SIG-M5 treated with dmso at 0.1 percent for 504 hours (cell line): ENCODE measurements around the gene BNC2.

Source experiments
- DNase-seq: peaks from one replicate; lab custom pipeline; 2025; ENCODE audit not compliant: unreplicated experiment; lab: John Stamatoyannopoulos, UW

Gene BNC2

DNA sequence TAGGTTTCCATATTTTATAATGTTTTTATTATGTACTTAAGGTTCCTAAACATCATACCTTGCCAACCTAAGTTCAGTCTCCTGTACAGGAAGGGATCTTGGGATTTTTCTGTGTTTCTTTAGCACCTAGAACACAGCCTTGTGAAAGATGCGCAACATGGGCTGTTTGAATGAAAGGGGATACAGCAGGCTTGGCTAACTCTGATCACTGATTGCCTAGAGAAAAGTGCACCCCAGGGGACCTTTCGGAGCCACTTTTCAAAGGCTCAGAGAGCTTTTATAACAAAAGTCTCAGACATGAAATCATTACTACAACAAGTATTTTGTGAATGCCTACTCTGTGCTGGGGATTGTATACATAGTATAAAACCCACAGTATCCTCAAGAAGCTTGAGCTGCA lies 261.6 kb downstream of the BNC2 start:
- DNase-seq, result no peak

DNA sequence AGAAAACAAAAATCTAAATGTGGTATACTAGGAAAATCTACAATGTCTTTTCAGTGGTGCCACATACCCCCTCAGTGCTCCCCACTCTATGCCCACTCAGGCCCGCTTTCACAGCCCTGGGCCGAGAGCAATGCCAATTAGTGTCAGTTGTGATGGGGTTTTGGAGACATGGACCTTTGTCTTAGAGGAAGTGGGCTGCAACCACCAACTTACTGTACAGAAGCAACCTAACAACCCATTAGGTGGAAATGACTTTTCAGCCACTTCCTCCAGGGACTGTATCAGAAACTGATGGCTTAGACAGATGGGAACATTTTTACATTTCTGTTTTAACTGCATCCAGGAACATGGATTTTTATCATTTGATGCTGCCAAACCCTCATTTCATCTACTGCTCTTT lies 268.0 kb downstream of the BNC2 start:
- DNase-seq, result no peak

DNA sequence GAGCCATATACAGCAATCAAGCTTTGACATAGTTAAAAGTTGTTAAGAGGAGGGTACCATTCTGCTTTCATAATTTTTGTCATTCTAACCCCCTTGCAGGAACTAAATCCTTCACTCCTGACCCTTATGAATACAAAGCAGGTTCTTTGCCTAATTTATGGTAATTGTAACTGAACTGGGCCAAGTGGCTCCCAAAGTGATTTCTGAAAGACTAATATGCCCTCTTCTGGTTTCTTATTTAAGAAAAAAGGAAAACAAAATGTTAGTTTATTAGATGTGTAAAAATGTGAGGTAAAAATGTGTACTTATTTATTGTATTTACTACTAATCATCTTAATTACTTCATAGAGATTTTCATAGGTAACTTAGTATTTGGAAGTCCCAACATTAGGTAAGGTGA lies 268.5 kb downstream of the BNC2 start:
- DNase-seq, result no peak

DNA sequence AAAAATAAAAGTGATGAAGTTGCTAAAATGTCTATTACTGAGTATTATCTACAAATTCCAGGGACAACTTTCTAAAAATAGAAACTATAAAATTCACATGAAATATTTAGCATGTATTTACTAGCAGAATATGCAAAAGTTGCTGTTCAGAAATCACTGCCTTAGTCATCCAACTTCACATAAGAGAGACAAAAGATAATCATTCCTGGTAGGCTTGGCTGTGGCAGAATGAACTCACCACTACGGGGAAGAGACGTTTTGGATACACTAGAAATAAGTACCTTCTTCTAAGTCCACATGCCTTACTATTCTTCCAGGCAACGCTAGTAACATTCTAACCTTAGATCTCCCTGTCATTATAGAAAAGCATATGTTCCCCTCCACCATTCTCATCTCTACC lies 272.2 kb downstream of the BNC2 start:
- no peak for DNase-seq

DNA sequence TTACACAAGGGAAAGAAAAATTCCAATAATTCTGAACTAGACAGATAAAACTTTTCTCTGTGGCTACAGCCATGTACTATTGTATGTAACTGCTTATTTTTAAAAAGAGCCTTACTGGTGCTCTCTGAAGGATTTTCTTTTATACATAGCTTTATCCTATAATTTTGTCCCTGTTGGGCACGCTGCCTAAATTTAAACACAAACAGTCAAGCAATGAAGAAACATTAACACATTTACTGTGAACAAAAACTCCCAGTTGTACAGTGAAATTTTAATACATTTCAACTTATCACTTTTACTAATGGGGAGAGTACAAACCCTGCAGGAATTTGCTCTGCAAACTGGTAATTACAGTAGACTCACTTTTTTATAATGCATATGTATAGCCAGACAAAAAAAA lies 273.3 kb downstream of the BNC2 start:
- no peak for DNase-seq

DNA sequence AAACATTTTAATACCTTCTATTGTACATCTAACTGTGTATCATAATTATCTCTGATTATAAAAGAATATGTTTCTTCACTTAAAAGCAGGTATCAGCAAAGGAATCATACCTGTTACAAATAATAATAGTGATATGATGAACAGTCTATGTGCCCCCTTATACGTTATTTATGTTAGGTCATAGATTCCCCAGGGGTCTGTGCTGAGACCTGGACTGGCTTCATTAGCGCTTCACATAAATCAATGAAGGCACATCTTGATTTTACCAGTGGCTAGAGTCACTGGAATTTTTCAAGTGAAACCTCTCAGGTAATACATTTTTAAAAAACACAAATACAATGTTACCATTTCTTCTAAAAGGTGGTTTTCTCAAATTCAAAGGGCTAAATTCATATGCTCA lies 275.2 kb downstream of the BNC2 start:
- no peak for DNase-seq

DNA sequence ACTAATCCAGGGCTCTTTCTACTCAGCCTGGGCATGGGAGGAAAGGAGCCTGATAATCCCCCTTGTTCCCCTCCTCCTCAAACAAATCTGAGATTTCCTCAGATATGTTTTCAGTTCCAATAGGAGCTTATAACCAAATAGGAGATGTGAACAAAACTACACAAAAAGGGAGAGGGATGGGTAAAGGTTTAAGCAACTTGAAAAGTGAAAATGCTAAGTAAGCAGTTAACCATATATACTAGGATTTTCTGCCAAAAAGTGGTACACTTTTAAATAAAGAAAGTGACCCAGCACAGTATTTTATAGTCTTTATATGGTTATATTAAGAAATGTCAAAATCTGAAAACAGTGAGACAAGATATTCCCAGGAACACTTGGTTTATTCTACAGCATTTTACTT lies 275.7 kb downstream of the BNC2 start:
- DNase-seq, result no peak

GRCh38 chr9:16593746-16594145 lies 276.7 kb downstream of the BNC2 start:
- DNase-seq, result no peak

DNA sequence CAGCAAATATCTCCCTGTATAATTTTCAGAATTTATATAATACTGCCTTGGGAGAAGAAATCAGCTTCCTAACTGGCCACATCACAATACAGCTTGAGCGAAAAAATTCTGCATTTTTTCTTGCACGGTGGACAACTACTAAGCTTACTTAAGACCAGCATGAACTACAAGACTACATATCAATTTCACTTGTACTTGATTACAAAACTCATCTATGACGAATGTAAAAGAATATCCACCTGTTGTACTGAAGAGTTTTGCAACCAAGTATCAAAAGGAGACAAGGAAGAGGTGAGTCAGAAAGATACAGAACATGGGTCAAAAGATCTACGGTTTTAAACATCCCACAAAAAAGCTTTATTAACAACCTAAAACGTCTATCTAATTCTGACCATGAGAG lies 279.4 kb downstream of the BNC2 start:
- no peak for DNase-seq

DNA sequence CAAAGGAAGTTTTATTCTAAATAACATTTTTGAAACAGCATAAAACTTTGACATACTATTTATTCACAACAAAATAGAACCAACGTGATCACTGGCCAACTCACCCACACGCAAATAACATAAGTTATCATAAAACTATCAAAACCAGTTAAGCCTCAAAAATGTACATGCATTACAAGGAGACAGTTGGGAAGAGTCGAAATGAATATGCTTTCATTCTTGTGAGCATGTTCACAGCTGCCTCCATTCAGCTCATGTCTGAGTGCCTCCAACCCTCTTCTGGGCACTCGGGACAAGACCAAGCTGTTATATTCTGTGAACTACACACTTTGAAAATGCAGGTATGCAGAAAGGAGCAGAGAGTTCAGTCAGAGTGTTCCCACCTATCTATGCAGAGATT lies 284.9 kb downstream of the BNC2 start:
- no peak for DNase-seq

DNA sequence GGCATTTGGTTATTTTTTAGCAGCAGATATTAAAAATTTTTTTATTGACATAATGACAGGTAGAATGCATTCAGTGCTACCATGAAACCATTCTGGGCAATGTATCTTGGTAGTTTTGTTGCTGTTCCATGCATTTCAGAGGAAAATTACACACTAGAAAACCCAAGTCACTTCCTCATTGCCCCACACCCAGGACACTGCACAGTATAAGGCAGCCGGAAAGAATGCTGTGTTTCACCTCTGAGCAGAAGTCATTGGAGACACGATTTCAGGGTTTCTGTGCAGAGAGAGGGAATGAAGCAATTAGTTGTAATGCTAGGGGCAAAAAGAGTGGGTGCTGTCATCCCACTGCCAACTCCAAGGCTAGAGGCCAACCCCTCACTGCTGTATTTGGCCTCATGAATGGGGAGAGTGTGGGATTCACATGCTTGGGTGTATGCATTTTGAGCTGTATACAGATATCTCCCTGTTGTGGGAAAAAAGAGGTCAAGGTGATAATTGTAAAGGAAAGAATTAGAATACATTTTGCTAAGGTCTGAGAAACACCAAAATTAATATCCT lies 290.5 kb downstream of the BNC2 start:
- no peak for DNase-seq

DNA sequence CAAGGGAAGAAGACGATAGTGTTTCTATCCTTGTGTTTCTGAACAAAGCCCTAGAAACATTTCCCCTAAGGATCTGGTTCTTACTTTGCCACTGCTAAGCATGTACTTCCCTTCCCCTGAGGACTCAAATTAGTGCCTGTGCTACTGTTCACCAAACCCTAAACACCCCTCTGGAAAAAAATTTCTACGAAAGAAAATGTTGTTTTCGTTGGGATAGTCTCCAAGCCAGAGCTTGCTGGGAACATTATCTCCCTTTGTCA lies 294.6 kb downstream of the BNC2 start:
- DNase-seq, result no peak

DNA sequence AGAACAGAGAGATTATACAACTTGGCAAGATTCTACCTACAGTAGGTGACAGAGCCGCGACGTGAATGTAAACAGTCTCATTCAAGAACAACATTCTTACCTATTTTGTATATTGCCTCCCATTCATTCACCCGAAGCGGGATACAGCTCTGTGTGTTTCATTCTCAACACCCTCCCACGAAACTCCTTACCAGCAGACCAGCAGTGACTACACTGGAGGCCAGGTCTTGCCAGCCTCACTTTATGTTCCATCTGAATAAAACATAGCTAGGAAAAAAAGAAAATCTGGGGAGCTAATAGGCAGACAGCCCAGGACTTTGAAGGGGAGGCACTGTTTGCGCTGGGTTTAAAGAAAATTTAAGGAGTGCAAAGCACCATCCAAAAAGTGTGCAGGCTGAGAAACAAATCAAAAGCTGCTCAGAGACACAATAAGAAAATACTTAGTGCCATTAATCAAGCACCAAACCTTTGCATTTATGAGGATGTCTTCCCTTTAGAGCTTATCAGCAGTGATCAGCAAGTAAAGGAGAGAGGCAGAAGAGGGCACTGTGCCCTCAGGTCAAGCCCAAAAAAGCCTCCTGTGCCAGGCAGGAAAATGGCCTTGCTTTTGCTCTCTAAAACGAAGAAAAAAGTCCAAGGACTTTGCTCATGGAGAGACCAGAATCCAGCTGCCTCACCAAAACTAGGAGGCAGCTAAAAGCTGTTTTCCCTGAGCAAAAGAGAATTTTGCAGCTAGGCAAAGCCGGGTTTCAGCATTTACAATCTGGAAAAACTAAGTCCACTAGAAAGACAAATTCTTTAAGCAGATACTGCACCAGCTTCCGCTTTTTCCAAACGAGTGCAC lies 295.1 kb downstream of the BNC2 start:
- no peak for DNase-seq

- no peak for DNase-seq
Measured at GRCh38 chr9:16572005-16572734, 298.3 kb downstream of the BNC2 start.

DNA sequence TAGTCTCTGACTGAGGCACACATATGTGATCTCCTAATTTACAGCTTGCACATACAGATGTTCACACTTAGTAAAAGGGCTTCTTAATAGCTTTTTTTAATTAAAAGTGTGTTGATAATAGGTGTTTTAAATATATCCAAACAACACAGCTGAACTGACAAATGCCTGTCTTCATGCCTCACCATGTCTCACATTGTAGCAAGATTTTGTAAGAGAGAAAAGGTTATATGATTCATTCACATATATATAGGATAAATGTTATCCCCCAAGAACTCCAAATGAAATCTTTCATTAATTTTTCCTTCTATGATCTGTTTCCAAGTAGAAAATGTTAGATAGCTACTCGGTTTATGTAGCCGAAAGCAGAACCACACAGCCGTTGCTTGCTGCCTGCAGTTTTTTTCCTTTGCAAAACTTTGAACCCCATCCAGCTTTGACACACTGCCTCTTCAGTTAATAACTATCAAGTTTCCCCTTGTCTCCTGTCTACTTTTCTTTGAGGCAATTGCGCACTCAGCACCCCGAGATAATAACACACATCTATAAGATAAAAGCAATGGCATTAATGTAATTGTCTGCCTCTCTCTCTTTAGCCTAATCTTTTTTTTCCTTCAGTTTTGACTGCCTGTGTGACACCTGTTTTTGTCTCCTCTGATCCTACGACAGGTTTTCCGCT lies 299.2 kb downstream of the BNC2 start:
- no peak for DNase-seq

DNA sequence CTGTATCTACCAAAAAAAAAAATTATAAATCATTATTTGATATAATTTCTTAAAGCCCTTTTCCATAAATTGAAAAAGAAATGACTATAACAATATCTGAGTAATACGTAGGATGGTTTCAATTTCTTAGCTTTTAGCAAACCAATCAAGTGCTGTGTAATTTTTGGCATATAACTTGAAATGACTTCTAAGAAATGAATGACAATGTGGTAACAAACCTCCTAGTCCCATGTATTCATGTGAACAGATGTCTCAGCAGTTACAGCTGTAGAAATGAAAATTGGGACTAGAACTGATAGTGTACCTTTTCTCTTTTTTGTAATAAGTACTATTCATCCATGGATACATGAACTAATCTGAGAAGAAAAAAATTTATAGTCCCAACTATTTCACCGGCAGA lies 307.0 kb downstream of the BNC2 start:
- DNase-seq, result no peak

DNA sequence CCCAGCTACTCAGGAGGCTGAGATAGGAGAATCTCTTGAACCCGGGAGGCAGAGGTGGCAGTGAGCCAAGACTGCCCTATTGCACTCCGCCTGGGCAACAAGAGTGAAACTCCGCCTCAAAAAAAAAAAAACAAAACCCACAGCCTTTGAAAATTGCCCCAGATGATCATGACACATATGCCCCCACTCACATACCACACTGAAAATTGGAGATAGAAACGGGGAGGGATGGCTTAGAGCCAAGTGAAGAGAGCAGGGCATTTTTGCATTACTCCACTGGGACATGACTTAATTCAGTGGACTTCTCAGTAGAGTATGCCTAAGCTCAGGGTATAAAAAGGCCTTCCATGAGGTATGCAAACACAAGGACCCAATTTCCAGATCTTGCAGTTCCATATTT lies 309.3 kb downstream of the BNC2 start:
- no peak for DNase-seq

- DNase-seq, result no peak
Measured at GRCh38 chr9:16559418-16560188, 310.9 kb downstream of the BNC2 start.

DNA sequence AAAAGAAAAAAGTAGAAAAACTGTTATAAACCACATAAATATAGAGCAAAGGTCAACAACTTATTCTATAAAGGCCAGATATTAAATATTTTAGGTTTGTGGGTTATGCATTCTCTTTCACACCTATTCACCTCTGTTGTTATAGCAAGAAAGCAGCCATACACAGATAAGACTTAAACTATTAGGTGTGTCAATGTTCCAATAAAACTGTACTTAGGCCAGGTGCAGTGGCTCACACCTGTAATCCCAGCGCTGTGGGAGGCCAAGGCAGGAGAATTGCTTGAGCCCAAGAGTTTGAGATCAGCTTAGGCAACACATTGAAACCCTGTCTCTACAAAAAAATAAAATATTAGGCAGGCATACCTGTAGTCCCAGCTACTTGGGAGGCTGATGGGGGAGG lies 314.7 kb downstream of the BNC2 start:
- DNase-seq, result no peak

GRCh38 chr9:16553869-16554540 lies 316.5 kb downstream of the BNC2 start:
- DNase-seq, result no peak

DNA sequence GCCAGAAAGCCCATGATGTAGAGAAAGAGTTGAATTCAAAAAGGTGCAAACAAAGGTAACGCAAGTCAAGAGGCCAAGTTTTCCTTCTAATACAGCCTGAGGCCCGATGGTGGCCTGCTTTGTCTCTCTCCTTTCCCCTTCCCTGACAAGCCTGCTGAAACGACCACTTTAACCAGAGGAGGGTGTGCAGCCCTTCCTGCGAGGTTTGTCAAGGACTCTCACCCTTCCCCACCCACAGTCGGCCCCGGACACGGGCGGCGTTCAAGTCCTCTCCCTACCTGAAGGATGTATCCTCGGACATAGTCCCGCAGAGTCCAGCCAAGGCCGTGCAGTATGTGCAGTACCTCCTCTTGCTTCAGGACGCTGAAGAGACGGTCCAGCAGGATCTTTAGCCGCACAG lies 318.2 kb downstream of the BNC2 start:
- no peak for DNase-seq
